Stimulated activated CD8-positive, alpha-beta memory T cell treated with anti-CD3 and anti-CD28 coated beads, Interleukin-2, amount 100 ng/mL, for 48 hours (primary cell): Measurements from ENCODE around the gene CLCN2.

Experiments
- DNase-seq, 2 donors: peaks; one replicate each; pipeline ENCODE4 v3.0.0-alpha.2; 2020; ENCODE audit warnings: low read depth in 2 of 2

The CLCN2 gene

DNA sequence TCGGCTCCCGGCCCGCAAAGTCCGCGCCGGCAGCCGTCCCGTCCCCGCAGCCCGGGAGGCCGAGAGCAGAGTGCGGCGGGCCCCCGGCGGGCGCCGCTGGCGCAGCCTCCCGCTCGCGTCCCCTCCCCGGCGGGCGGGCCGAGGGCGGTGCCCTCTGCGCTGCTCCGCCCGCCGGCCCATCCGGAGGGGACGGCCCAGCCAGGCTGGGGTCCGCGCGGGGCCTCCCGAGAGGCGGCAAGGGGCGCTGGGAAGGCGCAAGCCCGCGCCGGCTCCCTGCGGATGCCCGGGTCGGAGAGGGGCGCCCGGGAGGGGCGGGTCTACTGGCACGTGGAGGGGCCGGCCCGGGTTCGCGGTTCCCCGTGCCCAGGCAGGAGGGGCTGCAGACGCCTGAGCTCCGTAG, at the start of gene CLCN2, which contains the start of gene POLR2H:
TSS of gene CLCN2 (minus strand) at position 74 of the 400 bp plus-strand sequence. CDS start 126 bp downstream, outside the sequence.
TSS of gene POLR2H (plus strand) at position 179 of the 400 bp plus-strand sequence. CDS start 1,783 bp downstream, outside the sequence.
- DNase-seq = peak; percentile 31 to 36

DNA sequence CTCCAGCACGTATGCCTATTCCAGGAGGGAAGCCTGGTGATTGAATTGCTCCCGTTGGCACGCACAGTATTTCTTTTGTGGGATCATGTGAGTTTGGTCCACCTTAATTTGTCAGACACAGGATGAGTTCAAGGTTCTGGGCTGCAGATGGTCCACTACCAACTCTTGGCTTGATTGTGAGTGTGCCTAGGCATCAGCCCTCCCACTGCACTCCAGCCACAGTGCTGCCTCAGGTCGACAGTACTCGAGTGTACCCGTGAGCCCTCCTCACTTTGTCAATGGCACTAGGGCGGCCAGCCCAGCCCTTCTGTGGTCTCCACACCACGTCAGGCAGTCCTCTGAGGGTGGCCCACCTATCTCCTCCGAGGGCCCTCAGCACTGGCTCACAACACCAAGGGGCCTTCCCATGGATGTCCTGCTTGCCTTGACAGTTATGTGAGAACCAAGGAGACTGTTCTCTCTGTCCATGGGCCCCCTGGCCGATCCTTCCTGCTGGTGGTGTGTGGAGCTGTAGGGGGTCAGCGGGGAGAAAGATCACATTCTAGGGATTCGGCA, 48.6 kb upstream of the CLCN2 start:
- no peak for DNase-seq

DNA sequence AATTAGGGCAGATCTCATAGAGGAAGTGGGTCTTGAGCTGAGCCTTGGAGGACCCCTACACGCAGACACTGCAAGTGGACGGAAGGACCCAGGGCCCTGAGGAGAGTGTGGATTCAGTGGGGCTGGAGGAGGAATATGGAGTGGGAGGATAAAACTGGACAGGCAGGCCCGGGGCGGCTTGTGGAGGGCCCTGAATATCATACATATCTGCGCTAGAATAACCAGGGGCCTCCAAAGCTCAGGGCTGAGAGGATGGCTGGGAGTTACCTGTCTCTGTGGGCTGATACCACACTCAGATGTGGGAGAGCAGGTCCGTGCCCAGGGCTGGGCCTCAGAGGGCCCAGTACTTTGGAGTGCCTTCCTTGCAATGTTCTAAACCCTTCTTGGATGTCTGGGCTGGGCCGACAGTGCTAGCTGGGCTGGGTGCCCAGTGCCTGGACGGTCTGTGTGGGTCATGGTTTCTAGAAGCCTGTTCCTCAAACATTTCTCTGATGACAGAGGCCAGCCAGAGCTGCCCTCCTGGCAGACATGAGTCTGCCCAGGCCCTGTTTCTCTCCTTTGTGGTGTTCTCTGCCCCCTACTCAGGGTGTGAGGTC, 48.0 kb upstream of the CLCN2 start:
- no peak for DNase-seq

DNA sequence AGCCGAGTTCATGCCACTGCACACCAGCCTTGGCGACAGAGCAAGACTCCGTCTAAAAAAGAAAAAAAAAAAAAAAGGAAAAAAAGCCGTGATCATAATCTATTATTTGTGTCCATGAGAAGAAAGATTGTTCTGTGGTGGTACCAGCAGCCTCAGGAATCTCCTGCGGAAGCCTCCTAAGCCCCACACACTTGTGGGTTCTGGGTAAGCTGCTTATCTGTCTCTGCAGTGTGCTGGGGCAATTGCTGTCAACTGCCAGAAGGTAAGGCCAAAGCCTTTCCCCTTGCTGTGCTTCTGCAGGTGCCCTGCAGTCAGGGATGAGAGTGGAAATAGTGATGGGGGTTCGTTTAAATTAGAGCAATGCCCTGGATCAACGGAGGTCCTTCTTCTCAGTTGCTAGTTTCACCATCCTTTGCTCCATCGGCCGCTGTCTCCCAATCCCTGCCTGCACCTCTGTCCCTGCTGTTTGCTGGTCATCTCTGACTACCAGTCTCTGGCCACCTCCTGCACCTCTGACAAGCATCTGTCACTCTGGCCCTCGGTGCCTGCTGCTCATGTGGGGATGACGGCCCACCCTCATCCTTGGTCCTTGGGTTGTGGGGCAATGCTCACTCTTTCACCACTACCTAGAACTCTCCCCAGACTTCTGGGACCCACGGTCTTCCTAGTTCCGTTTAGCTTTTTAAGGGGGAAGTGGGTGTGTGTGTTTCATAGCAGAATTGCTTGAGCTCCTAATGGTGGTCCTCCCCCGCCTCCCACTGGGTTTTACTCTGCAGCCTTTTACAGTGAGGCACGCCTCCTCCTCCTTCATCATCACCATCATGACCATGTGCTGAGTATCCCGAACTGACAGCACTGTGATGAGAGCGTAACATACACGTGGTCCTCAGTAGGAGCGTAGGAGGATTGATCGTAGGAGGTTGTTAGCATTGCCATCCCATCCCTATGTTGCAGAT, 43.9 kb upstream of the CLCN2 start:
- DNase-seq = no peak

DNA sequence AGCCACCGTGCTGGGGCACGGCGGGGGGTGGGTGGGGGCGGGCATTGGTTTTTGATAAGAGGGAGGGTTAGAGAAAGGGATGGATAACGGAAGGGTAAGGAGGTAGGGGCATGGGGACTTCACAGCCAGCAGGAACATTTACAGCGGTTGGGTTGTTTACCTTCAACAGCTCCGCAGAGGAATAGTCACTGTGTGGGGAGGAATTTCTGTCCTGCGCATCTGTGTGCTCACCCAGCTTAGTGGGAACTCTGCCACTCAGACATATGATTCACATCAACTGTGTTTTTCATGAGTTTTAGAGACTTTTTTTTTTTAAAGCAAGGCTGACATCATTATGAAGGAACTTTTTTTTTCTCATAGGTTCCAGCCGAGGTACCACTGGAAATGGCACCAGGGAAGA, 38.0 kb upstream of the CLCN2 start:
- no peak for DNase-seq

DNA sequence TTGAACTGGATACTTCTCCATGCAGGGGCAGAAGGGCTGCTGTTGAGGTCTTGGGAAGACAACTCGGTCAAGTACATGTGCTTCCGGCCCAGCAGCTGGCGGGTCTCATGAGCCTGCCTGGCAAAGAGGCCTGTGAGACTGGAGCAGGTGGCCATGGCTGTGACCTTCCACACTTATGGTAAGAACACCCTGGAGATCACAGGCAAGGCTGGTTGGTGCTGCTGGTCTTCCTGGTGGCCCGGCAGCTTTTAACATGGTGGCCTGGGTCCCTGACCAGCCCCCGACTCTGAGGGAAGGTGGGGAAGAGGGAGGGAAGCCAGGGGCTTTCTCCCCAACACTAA, 33.9 kb upstream of the CLCN2 start:
- no peak for DNase-seq

DNA sequence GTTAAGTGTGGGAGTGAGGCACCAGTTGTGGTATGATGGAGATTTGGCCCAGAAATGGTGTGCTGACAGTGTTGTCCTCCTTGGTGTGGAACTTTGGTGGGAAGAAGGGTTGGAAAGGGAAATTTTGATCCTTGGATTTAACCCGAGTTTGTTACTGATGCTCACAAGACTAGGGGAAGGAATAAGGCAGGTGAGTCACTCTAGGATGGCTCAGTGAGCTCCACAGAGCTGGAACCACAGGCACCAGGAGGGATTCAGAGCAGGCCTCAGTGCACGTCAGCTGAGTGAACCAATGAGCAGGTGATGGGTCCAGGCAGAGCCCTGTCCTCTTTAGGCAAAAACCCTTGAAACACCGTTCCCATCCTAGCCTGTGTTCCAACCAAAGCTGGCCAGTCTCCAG, 29.9 kb upstream of the CLCN2 start:
- DNase-seq = no peak

DNA sequence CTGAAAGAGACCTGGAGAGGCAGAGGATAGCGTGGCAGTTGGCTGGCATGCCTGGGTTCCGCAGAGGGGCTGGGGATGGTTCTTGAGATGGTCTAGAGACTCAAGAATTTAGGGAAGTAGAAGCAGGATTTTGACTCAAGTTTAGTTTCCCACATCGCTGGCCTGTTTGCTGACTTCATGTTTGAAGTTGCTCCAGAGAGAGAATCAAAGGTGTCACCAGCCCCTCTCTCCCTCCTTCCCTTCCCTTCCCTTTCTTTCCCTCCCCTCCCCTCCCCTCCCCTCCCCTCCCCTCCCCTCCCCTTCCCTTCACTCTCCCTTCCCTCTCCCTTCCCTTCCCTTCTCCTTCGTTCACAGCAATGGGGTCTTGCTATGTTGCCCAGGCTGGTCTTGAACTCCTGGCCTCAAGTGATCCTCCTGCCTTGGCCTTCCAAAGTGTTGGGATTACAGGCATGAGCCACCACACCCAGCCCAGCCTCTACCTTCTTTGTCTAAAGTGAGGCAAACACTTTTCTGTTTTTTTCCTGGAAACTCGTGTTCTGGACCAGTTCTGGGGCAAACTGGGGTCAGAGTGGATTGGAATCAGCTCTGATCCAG, 28.6 kb upstream of the CLCN2 start:
- DNase-seq = no peak

DNA sequence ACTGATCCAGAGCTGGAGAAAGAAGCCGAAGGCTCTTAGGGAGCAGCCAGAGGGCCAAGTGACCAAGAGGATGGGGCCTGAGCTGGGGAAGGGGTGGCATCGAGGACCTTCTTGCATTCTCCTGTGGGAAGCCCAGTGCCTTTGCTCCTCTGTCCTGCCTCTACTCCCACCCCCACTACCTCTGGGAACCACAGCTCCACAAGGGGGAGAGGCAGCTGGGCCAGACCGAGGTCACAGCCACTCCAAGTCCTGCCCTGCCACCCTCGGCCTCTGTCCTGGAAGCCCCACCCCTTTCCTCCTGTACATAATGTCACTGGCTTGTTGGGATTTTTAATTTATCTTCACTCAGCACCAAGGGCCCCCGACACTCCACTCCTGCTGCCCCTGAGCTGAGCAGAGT, 28.0 kb upstream of the CLCN2 start:
- no peak for DNase-seq

DNA sequence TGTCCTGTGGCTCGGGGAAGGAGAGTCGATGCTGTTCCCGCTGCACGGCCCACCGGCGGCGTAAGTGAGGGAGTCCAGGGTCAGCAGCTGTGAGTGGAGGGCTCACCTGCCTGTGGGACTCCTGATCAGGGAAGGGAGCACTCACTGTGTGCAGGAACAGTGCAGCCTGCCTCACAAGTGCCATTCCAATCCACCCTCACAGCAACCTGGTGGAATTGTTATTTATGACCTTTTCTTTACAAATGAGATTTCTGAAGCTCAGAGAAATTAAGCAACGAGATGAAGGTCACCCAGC, 27.5 kb upstream of the CLCN2 start:
- no peak for DNase-seq

DNA sequence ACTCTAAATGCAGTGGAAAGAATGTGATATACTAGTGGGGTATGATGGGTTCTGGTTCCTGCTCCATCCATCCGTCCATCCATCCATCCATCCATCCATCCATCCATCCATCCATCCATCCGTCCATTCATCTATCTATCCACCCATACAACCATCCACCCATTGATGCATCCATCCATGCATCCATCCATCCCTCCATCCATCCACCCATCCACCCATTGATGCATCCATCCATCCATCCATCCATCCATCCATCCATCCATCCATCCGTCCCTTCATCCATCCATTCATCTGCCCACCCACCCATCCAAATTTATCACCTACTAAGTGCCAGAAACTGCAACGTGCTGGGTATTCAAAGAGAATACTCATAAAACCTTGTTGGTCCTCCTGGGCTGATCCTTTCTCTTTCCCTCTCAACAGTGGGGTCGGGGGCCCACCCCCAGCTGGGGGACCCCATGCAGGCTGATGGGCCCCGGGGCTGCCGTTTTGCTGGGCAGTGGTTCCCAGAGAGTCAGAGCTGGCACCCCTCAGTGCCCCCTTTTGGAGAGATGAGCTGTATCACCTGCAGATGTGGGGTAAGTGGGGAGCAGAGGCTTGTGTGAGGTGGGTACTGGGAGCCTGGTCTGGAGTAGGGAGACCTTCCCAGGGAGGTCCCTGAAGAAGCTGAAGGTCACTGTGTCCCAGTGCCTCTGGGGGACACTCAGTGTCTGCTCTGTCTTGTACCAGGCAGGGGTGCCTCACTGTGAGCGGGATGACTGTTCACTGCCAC, 26.9 kb upstream of the CLCN2 start:
- DNase-seq = no peak

DNA sequence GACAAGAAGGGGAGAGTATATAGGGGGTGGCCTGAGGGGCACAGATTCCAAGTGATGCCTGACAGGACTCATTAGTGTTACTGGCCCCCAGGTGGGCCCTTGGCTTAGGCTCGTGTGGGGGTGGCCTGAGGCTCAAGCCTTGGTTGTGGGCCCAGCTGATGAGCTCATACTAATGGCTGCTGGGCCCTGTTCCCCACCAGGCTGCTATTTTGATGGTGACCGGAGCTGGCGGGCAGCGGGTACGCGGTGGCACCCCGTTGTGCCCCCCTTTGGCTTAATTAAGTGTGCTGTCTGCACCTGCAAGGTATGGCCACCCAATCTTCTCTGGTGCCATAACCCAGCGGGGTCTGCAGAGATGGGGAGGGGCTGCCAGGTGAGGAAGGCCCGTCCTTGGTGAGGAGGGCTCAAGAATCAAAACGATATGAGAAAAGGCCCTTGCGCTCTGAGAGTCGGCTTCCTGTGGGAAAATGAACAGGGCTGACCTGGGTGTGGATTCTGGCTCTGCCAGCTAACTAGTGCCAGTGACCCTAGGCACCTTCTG, 25.8 kb upstream of the CLCN2 start:
- DNase-seq = no peak

DNA sequence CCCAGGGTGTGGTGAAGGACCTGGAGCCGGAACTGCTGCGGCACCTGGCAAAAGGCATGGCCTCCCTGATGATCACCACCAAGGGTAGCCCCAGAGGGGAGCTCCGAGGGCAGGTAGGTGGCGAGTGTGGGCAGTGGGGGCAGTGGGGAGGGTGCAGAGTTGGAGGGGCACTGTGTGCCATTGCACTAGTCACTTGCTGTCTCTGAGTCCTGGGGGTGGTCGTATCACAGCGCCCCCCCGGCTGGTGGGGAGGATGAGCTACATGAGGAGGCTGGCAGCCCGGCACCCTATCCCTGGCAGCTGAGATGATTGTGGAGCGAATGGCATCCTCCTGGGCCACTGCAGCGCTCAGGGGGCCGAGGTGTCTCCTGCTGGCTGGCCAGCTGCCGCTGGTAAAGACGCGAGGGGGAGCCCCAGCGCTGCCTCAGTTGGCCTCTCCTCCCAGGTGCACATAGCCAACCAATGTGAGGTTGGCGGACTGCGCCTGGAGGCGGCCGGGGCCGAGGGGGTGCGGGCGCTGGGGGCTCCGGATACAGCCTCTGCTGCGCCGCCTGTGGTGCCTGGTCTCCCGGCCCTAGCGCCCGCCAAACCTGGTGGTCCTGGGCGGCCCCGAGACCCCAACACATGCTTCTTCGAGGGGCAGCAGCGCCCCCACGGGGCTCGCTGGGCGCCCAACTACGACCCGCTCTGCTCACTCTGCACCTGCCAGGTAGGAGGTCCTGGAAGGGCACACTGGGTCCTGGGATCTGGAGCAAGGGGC, 24.8 kb upstream of the CLCN2 start:
- DNase-seq = no peak

DNA sequence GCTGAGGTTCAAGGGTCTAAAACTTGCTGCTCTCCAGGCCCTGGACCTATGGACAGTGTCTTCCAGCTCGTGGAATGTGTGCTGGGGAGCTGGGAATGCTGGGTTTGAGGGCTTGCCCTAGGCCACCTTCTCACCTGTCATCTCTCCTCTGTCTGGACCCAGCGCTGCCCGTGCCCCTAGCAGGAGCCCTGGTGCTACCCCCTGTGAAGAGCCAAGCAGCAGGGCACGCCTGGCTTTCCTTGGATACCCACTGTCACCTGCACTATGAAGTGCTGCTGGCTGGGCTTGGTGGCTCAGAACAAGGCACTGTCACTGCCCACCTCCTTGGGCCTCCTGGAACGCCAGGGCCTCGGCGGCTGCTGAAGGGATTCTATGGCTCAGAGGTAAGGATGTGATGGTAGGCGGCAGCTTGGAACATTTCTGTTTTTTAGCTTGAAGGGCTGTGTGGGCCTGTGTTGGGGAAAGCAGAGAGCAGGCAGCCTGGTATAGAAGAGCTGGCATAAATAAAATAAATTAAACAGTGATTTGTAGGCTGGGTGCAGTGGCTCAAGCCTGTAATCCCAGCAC, 23.5 kb upstream of the CLCN2 start:
- DNase-seq = no peak

DNA sequence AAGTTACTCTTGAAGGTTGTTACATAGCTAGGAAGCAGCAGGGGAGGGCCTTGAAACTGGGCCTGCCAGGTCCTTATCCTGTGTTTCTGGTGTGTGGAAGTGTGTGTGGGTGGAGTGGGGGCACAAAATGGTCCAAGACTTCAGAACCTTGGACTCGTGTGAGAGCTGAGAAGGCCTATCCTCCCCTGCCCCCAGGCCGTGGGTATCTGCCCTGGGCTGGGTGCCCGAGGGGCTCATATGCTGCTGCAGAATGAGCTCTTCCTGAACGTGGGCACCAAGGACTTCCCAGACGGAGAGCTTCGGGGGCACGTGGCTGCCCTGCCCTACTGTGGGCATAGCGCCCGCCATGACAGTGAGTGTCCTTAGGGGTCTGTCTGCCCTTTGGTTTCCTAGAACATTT, 22.9 kb upstream of the CLCN2 start:
- no peak for DNase-seq

DNA sequence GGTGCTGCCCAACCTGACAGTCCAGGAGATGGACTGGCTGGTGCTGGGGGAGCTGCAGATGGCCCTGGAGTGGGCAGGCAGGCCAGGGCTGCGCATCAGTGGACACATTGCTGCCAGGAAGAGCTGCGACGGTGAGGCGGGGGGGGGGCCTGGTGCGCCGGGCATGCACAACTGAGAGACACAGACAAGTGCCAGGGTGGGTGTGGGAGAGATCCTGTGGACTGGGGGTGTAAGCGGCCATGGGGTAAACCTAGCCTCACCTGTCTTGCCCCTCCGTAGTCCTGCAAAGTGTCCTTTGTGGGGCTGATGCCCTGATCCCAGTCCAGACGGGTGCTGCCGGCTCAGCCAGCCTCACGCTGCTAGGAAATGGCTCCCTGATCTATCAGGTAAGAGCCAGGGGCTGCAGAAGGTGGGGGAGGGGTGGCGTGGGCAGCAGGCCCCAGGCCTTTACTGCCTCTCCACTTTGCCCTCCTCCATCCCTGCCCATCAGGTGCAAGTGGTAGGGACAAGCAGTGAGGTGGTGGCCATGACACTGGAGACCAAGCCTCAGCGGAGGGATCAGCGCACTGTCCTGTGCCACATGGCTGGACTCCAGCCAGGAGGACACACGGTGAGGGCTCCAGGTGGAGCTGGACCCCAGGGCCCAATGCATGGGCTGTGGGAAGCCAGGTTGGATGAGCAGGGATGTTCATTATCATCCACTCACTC, 21.8 kb upstream of the CLCN2 start:
- DNase-seq = no peak

DNA sequence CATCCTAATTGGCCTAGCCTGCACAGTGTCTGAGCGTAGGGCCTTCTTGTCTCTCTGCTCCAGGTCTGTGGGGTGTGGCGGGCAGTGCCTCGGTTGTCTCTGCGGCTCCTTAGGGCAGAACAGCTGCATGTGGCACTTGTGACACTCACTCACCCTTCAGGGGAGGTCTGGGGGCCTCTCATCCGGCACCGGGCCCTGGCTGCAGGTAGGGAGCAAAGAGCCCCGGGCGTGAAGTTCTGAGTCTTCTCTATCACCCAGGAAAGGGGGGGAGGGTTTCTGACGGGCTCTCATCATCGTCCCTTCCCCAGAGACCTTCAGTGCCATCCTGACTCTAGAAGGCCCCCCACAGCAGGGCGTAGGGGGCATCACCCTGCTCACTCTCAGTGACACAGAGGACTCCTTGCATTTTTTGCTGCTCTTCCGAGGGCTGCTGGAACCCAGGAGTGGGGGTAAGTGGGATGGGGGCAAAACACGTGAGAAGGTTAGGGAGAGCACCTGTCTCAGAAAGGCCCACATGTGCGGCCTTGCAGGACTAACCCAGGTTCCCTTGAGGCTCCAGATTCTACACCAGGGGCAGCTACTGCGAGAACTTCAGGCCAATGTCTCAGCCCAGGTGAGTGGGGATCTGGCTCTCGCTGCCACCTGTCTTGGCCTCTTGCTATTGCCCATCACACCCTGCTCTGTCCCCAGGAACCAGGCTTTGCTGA, 21.1 kb upstream of the CLCN2 start:
- DNase-seq = no peak

DNA sequence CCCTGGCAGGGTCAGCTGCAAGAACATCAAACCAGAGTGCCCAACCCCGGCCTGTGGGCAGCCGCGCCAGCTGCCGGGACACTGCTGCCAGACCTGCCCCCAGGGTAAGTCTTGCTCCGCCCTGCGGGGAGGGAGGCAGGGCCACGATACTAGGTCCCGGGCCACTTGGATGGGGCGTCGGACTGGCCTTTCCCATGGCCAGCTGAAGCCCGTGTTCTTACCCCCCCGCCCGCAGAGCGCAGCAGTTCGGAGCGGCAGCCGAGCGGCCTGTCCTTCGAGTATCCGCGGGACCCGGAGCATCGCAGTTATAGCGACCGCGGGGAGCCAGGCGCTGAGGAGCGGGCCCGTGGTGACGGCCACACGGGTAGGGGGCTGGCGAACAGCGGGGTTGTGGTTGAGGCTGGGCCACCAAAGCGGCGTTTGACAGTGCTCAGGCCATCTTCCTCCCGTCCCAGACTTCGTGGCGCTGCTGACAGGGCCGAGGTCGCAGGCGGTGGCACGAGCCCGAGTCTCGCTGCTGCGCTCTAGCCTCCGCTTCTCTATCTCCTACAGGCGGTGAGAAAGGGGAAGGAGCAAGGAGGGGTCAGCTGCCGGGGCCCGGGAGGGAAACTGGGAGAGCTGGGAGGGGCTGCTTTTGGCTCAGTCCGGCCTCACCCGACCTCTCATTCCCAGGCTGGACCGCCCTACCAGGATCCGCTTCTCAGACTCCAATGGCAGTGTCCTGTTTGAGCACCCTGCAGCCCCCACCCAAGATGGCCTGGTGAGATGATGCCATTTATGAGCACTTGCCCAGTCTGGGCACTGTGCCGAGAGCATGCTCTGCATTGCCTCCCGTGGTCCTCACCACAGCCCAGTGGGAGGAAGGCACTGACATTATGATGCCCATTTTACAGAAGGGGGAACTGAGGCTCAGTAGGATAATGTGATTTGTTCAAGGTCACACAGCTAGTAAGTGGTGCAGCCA, 20.1 kb upstream of the CLCN2 start:
- no peak for DNase-seq
